Hippocampal formation (tissue), 2 donors: Measurements from ENCODE around the gene SERPINA10.
A peak's percentile ranks its signal among the peaks of the same experiment; 100 is the strongest.
"Not testable (repeated sequence)": the region's sequence is repeated elsewhere in the genome, so short reads cannot be mapped to it uniquely, and the experiment has no call there.

Experiments used
- DNase-seq, 2 donors: peaks; one replicate each; lab custom pipeline; 2025; lab: John Stamatoyannopoulos, UW

SERPINA10 gene

DNA sequence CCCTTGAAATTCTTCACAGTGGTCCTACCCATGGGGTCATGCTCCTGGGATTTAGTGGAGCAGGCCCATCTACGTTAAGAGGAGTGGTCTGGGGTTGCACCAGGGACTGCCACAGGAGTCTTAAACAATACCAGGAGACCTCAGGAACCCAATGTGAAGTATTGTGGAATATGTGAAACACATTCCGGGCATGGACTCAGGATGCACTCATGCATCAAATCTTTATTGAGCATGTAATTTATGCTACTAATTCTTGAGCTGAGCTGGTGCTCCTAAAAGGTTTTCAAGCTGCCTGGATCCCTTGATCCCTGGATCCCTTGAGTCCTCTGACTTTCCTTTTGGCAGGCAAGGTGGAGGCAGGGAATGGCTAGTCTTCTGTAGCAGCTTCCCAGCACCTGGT lies 8.8 kb downstream of the SERPINA10 start:
- no peak for DNase-seq

DNA sequence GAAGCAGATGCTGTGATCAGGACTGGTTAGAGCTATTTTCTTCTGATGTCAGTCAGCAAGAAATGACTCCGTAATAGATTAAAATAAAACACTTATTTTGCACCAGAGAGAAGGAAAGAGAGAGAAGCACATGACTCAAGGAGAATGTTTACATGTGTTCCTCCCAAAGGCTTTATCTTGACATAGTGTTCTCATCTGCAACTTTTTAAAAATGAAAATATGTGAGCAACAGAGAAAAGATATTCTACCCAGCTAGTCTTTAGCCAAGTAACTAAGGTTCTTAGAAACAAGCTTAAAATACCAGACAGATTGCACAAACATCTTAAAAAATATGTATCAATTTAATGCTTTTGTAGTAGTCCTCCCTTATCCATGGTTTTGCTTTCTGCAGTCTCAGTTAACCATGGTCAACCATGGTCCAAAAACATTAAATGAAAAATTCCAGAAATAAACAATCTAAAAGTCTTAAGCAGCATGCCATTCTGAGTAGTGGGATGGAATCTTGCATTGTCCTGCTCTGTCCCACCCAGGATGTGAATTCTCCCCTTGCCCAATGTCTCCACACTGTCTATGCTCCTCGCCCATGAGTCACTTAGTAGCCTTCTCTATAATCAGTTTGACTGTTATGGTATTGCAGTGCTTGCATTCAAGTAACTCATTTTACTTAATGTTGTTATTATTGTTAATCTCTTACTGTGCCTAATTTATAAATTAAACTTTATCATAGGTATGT lies 9.9 kb downstream of the SERPINA10 start:
- DNase-seq = no peak

DNA sequence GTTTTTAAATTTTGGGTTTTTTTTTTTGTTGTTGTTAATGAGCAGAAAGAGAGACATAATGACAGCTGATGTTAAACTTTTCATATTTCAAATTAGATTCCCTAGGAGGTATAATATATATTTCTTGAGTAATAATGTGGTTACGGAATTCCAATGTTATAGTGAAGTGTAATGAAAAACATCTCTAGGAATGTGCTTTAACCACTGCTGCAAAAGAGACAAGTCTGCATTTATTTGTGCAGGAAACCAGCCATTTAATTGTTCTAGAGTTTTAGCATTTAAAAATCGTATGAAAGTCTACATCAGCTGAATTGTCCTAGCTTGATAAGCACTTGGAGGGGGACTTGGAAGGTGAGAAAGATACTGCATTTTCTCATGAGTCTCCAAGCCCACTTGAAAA lies 14.3 kb downstream of the SERPINA10 start:
- no peak for DNase-seq

DNA sequence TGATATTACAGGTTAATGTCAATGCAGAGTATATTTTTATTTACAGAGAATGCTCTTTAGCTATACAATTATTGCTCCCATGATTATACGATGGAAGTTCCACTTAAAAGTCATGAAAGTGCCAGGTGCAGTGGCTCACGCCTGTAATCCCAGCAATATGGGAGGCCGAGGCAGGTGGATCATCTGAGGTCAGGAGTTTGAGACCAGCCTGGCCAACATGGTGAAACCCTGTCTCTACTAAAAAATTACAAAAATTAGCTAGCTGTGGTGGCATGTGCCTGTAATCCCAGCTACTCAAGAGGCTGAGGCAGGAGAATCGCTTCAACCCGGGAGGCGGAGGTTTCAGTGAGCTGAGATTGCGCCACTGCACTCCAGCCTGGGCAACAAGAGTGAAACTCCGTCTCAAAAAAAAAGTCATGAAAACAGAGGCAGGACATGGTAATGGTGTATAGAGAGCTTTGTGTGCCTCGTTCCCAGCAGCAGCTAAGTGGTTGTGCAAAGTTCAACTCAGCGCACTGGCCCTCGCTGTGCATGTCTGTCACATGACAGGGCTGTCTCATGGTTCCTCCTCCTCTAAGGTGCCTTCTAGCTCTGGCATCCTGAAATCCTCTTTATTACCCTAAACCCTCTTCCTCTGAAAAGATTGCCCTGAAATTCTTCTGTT lies 16.0 kb downstream of the SERPINA10 start:
- DNase-seq = not testable (repeated sequence)

DNA sequence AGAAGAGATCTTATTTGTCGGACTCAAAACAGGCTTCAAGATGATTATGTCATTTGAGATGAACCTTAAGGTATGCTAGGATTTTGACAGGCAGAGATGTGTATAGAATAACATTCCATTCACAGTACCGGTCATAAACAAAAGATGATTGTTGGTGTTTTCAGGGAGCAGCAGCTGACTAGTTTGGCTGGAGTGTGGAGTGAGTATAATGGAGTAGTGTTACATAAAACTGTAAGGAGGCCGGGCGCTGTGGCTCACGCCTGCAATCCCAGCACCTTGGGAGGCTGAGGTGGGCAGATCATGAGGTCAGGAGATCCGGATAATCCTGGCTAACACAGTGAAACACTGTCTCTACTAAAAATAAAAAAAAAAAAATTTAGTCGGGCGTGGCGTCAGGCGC lies 23.9 kb downstream of the SERPINA10 start:
- peak; percentile 31 to 54 for DNase-seq

DNA sequence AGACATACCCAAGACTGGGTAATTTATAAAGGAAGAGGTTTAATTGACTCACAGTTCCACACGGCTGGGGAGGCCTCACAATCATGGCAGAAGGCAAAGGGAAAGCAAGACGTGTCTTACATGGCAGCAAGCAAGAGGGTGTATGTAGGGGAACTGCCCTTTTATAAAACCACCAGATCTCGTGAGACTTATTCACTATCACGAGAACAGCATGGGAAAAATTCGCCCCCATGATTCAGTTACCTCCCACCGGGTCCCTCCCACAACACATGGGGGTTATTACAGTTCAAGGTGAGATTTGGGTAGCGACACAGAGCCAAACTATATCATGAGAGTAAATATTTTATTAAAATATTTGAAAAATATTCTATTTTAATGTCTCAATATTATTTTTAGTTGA lies 24.5 kb downstream of the SERPINA10 start:
- not testable (repeated sequence) for DNase-seq

DNA sequence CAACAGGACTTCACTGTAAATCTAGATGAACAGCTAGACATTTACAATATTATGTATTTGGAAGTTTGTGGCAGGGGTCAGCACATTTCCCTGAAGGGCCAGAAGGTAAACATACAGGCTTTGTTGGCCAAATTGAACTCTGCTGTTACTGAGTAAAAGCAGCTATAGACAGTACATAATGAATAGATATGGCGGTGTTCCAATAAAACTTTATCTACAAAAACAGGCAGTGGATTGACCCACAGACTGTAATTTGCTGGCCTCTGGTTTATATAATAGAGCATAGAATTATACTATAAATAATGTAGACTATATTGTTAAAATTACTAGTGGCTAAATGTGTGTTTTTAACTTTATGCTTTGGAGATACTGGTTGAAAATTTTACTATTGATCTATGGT lies 25.7 kb downstream of the SERPINA10 start:
- DNase-seq = no peak

DNA sequence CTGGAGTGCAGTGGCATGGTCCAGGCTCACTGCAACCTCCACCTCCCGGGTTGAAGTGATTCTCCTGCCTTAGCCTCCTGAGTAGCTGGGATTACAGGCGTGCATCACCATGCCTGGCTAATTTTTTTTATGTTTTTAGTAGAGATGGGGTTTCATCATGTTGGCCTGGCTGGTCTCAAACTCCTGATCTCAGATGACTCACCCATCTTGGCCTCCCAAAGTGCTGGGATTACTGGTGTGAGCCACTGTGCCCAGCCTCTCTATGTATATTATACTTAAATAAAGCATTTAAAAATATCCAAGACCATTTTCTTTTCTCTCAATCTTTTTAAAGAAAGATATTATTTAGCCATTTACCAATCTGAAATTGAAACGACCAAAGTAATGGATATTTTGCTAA lies 28.9 kb downstream of the SERPINA10 start:
- not testable (repeated sequence) for DNase-seq

DNA sequence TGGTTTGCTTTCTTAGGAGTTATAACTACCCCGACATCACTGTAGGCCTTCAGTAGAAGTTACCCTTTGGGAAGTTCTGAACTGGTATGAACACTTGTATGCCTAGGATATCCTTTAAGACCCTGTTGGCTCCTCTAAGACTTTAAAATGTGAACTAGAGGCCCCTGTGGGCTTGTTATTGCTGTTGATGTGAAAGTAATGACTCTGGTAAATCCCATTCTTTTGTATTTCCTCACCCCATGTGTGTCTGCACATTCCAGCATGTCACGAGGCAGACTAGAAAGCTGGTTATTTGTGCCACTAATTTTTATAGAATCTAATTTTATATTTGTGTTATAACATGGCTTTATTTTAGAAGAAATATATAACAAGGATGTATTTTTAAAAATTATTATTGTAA lies 48.9 kb downstream of the SERPINA10 start:
- no peak for DNase-seq

DNA sequence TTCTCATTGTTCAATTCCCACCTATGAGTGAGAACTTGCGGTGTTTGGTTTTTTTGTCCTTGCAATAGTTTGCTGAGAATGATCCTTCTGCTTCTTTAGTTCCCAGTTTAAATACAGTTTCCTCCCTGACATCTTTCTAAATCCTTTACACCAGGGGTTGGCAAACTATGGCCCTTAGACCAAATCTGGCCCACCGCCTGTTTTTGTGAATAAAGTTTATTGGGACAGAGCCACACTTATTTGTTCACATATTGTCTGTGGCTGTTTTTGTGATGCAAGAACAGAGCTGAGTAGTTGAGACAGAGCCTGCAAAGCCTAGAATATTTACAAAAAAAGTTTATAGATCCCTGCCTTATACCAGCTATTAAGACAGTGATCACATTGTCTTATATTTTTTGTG lies 53.7 kb downstream of the SERPINA10 start:
- no peak for DNase-seq

DNA sequence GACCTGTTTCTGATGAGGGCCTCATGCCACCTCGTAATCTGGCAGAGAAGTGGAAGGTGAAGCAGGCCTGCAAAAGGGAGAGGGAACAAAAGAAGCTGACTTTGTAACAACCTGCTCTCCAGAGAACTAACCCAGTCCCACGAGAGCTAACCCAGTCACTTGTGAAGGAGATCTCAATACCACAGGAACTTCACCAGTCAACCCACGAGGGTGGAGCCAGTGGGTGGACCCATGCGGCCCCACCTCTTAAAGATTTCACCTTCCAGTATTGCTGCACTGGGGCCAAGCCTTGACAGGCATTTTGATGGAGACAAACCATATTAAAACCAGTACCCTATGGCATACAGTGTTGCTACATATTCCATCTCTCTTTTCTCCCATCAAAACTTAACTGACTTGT lies 55.1 kb downstream of the SERPINA10 start:
- no peak for DNase-seq

DNA sequence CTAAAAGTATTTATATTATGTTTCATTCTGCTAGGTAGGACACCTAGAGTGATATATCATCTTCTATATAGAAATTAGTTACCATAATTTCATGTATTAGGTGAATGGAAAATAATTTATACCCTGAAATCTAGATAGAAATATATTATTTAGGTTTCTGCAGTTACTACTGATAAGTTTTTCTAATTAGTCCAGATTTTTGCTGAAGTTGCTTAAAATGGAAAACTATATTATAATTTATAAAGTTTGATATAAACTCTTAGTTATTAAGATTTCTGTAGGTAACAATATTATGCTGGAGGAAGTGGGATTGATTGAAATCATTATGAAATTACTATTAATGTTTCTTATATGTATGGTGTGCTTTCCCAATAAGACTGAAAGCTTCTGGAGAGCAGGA lies 56.0 kb downstream of the SERPINA10 start:
- DNase-seq = no peak
